NB4 (cell line): Measurements from ENCODE around the gene LILRA5.

Experiments used
- DNase-seq: peaks from one replicate; pipeline ENCODE4 v3.0.0; 2010; ENCODE audit warnings: low read depth
- H3K4me3 ChIP-seq: one replicate; pipeline ENCODE4 v1.5.1; 2011; ENCODE audit warnings: mild to moderate bottlenecking, low read depth, low read length, moderate library complexity
- MYC ChIP-seq: IDR thresholded peaks from 2 replicates; pipeline ENCODE4 v1.6.1; 2011; ENCODE audit warnings: low read depth, low read length
- POLR2A ChIP-seq: IDR thresholded peaks from 2 replicates; pipeline ENCODE4 v1.6.1; 2011; ENCODE audit warnings: mild to moderate bottlenecking; ENCODE audit not compliant: insufficient read length; ENCODE audit errors: extremely low read depth
- TF ChIP-seq, protein P1 (sequence below): IDR thresholded peaks from 2 replicates; pipeline ENCODE4 v1.6.1; 2011; ENCODE audit warnings: low read depth, low read length
- TF ChIP-seq, protein P2 (sequence below): IDR thresholded peaks from one replicate; pipeline ENCODE4 v1.5.1; 2012; ENCODE audit warnings: low read depth, low read length

The LILRA5 gene

GRCh38 chr19:54341295-54341694, 28.3 kb upstream of the LILRA5 start:
- TF ChIP-seq, protein P1, sequence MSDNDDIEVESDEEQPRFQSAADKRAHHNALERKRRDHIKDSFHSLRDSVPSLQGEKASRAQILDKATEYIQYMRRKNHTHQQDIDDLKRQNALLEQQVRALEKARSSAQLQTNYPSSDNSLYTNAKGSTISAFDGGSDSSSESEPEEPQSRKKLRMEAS: no peak
- TF ChIP-seq MYC: no peak
- TF ChIP-seq, protein P2, sequence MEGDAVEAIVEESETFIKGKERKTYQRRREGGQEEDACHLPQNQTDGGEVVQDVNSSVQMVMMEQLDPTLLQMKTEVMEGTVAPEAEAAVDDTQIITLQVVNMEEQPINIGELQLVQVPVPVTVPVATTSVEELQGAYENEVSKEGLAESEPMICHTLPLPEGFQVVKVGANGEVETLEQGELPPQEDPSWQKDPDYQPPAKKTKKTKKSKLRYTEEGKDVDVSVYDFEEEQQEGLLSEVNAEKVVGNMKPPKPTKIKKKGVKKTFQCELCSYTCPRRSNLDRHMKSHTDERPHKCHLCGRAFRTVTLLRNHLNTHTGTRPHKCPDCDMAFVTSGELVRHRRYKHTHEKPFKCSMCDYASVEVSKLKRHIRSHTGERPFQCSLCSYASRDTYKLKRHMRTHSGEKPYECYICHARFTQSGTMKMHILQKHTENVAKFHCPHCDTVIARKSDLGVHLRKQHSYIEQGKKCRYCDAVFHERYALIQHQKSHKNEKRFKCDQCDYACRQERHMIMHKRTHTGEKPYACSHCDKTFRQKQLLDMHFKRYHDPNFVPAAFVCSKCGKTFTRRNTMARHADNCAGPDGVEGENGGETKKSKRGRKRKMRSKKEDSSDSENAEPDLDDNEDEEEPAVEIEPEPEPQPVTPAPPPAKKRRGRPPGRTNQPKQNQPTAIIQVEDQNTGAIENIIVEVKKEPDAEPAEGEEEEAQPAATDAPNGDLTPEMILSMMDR: no peak
- no peak for TF ChIP-seq POLR2A
- H3K4me3 ChIP-seq: no peak overlapping the region
- DNase-seq: no peak

- TF ChIP-seq, protein P2: no peak
- peak; percentile 16; the same call in 1 of the 2 replicates for TF ChIP-seq MYC
- TF ChIP-seq, protein P1: 0 out of 2 replicates have a peak, but pooled peaks have one; percentile 5
- H3K4me3 ChIP-seq: no peak overlapping the region
- peak; percentile 82 for DNase-seq
Measured at GRCh38 chr19:54339646-54340358, 26.8 kb upstream of the LILRA5 start.

GRCh38 chr19:54338521-54338920, 25.6 kb upstream of the LILRA5 start:
- no peak for DNase-seq
- TF ChIP-seq POLR2A: no peak
- TF ChIP-seq, protein P1: no peak
- TF ChIP-seq MYC: no peak
- TF ChIP-seq, protein P2: no peak

GRCh38 chr19:54337858-54338230, 24.9 kb upstream of the LILRA5 start:
- no peak for TF ChIP-seq MYC
- DNase-seq: no peak
- H3K4me3 ChIP-seq: no peak overlapping the region

More at GRCh38 chr19:54338521-54338920, 25.6 kb upstream of the LILRA5 start:
- no peak overlapping the region for H3K4me3 ChIP-seq

DNA sequence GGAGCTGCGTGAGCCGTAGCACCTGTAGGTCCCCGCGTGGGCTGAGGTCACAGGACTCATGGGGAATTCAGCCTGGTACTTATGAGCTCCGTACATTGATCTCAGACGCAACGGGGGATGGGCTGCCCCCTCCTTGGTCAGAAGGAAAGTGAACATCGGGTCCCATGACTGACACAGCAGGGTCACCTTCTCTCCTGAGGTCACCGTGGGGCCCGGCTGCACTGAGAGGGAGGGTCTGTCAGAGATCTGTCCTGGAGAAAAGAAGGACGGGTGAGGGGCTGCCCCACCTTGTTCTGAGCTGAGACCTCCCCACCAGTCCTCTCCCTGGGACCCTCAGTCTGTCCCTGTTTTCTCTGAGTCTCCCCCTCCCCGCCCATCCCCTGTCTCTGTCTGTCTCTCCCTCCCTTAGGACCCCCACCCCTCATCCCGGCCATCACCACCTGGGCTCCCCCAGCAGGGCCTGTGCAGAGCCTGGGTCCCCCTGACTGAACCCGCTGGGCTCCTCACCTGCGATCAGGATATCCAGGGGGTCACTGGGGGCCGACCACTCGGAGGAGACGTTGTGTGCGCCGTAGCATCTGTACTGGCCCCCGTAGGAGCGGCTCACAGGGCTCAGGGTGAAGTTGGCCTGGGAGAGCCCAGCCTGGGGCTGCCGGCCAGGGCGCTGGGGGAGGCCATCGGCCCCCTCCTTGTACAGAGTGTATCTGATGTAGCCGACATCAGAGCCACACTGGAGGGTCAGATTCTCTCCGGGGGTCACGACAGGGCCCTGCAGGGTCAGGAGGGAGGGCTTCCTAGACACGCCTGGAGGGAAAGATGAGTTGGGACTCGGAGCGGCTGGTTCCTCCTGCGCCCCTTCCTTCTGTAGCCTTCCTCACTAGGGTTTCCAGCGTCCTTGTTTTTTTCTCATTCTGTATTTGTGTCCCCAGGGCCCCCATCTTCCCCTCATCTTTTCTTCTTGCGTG, 24.2 kb upstream of the LILRA5 start:
- TF ChIP-seq POLR2A: no peak
- TF ChIP-seq, protein P2: no peak
- TF ChIP-seq, protein P1: no peak
- TF ChIP-seq MYC: no peak
- no peak for DNase-seq
- H3K4me3 ChIP-seq: no peak overlapping the region
